Measurements from ENCODE around the gene AMD1.

Gene AMD1

DNA sequence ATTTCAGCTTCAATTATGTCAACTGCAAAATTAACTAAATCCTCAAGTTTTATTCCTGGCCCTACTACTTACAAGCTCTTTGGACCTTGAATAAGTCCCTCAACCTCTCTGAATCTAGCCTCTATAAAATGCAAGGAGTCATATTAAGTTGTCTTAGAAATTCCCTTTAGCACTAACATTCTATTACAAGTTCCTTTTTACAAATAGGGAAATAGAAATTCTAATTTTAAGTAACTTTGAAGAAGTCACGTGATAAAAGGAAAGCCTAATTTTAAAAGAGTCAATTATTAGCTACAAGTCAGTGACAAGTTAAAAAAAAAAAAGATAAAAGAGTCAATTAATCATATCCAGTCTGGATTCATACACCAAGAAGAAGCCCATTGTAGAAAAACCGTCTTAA lies 59.3 kb downstream of the AMD1 start:
- Histone ChIP-seq H3K36me3 (ENCODE audit: control insufficient read depth in 5 of 5, insufficient read depth in 5 of 5, low read length in 5 of 5) (no peaks in the 10 kb centered on the region), H3K9ac (ENCODE audit: low read length in 5 of 5) (no peak overlapping the region)

GRCh38 chr6:110934381-110934898 lies 59.9 kb downstream of the AMD1 start:
- Histone ChIP-seq H3K27me3 (ENCODE audit: control insufficient read depth in 5 of 5, insufficient read depth in 4 of 5, low read length in 5 of 5) (no peaks in the 10 kb centered on the region), H3K4me1 (ENCODE audit: control insufficient read depth in 5 of 5, insufficient read depth in 5 of 5, low read length in 5 of 5) (peaks cover 0 to 6% (median 0%) of the 10 kb centered on the region in 5 donors), H3K4me3 (ENCODE audit: low read depth in 1 of 5, low read length in 5 of 5) (no peak overlapping the region), H3K9ac (ENCODE audit: low read length in 5 of 5) (no peak overlapping the region), H3K27ac (ENCODE audit: low read depth, low read length) (no peak overlapping the region), H3K36me3 (ENCODE audit: control insufficient read depth in 5 of 5, insufficient read depth in 5 of 5, low read length in 5 of 5) (no peaks in the 10 kb centered on the region), H3K9me3 (ENCODE audit: control insufficient read depth in 5 of 5, low read length in 5 of 5) (no peaks in the 10 kb centered on the region)

More for the DNA sequence above, 59.3 kb downstream of the AMD1 start:
- no peak overlapping the region for H3K4me3 ChIP-seq (ENCODE audit: low read depth in 1 of 5, low read length in 5 of 5)
- H3K27me3 ChIP-seq (ENCODE audit: control insufficient read depth in 5 of 5, insufficient read depth in 4 of 5, low read length in 5 of 5), result no peaks in the 10 kb centered on the region
- H3K4me1 ChIP-seq (ENCODE audit: control insufficient read depth in 5 of 5, insufficient read depth in 5 of 5, low read length in 5 of 5), result peaks cover 0 to 6% (median 0%) of the 10 kb centered on the region in 5 donors
- no peaks in the 10 kb centered on the region for H3K9me3 ChIP-seq (ENCODE audit: control insufficient read depth in 5 of 5, low read length in 5 of 5)
- no peak overlapping the region for H3K27ac ChIP-seq (ENCODE audit: low read depth, low read length)

- H3K4me1 ChIP-seq (ENCODE audit: control insufficient read depth in 5 of 5, insufficient read depth in 5 of 5, low read length in 5 of 5), result peaks cover 0 to 6% (median 0%) of the 10 kb centered on the region in 5 donors
- no peaks in the 10 kb centered on the region for H3K9me3 ChIP-seq (ENCODE audit: control insufficient read depth in 5 of 5, low read length in 5 of 5)
- H3K9ac ChIP-seq (ENCODE audit: low read length in 5 of 5), result no peak overlapping the region
- no peak overlapping the region for H3K27ac ChIP-seq (ENCODE audit: low read depth, low read length)
- no peaks in the 10 kb centered on the region for H3K36me3 ChIP-seq (ENCODE audit: control insufficient read depth in 5 of 5, insufficient read depth in 5 of 5, low read length in 5 of 5)
- H3K27me3 ChIP-seq (ENCODE audit: control insufficient read depth in 5 of 5, insufficient read depth in 4 of 5, low read length in 5 of 5), result no peaks in the 10 kb centered on the region
- H3K4me3 ChIP-seq (ENCODE audit: low read depth in 1 of 5, low read length in 5 of 5), result no peak overlapping the region
These were observed 60.6 kb downstream of the AMD1 start for GRCh38 chr6:110935171-110935570.

- no peak overlapping the region for H3K27ac ChIP-seq (ENCODE audit: low read depth, low read length)
- H3K27me3 ChIP-seq (ENCODE audit: control insufficient read depth in 5 of 5, insufficient read depth in 4 of 5, low read length in 5 of 5), result no peaks in the 10 kb centered on the region
- no peak overlapping the region for H3K4me3 ChIP-seq (ENCODE audit: low read depth in 1 of 5, low read length in 5 of 5)
- no peaks in the 10 kb centered on the region for H3K9me3 ChIP-seq (ENCODE audit: control insufficient read depth in 5 of 5, low read length in 5 of 5)
- no peak overlapping the region for H3K9ac ChIP-seq (ENCODE audit: low read length in 5 of 5)
- H3K36me3 ChIP-seq (ENCODE audit: control insufficient read depth in 5 of 5, insufficient read depth in 5 of 5, low read length in 5 of 5), result no peaks in the 10 kb centered on the region
- H3K4me1 ChIP-seq (ENCODE audit: control insufficient read depth in 5 of 5, insufficient read depth in 5 of 5, low read length in 5 of 5), result peaks cover 0 to 6% (median 0%) of the 10 kb centered on the region in 5 donors
These were observed 63.6 kb downstream of the AMD1 start for GRCh38 chr6:110938171-110938570.

DNA sequence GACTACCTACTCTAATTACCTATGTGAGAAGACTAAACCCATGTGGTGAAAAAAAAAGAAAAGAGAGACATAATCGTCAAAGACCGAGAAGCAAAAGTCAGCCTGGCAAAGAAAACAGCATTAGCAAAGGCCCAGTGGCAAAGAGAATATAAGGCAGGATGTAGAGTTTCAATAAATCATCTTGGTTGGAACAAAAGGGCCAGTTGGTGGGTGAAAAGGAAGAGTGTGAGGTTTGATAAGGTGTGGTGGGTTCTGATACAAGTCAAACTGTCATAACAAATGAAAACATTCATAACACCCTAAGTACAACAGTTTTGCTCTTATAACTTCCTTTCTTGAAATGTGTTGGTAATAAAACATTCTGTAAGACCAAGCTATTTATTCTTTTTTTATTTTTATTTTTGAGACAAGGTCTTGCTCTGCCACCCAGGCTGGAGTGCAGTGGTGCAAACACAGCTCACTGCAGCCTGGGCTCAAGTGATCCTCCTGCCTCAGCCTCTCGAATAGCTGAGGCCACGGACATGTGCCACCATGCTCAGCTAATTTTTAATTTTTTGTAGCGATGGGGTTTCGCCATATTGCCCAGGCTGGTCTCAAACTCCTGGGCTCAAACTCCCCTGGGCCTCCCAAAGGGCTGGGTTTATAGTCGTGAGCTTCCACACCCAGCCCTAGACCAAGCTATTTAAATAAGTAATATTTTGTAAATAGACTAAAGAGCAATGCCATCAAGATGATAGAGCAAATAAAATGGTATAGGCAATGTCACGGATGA lies 65.0 kb downstream of the AMD1 start:
- no peaks in the 10 kb centered on the region for H3K27me3 ChIP-seq (ENCODE audit: control insufficient read depth in 5 of 5, insufficient read depth in 4 of 5, low read length in 5 of 5)
- H3K4me1 ChIP-seq (ENCODE audit: control insufficient read depth in 5 of 5, insufficient read depth in 5 of 5, low read length in 5 of 5), result no peaks in the 10 kb centered on the region
- no peak overlapping the region for H3K4me3 ChIP-seq (ENCODE audit: low read depth in 1 of 5, low read length in 5 of 5)
- H3K9me3 ChIP-seq (ENCODE audit: control insufficient read depth in 5 of 5, low read length in 5 of 5), result no peaks in the 10 kb centered on the region
- no peak overlapping the region for H3K9ac ChIP-seq (ENCODE audit: low read length in 5 of 5)
- no peak overlapping the region for H3K27ac ChIP-seq (ENCODE audit: low read depth, low read length)
- H3K36me3 ChIP-seq (ENCODE audit: control insufficient read depth in 5 of 5, insufficient read depth in 5 of 5, low read length in 5 of 5), result no peaks in the 10 kb centered on the region

GRCh38 chr6:110944681-110945151 lies 70.1 kb downstream of the AMD1 start:
- Histone ChIP-seq H3K4me3 (ENCODE audit: low read depth in 1 of 5, low read length in 5 of 5) (no peak overlapping the region), H3K27ac (ENCODE audit: low read depth, low read length) (no peak overlapping the region)

More at GRCh38 chr6:110944681-110945151, 70.1 kb downstream of the AMD1 start:
- H3K9me3 ChIP-seq (ENCODE audit: control insufficient read depth in 5 of 5, low read length in 5 of 5), result no peaks in the 10 kb centered on the region
- H3K9ac ChIP-seq (ENCODE audit: low read length in 5 of 5), result no peak overlapping the region
- H3K4me1 ChIP-seq (ENCODE audit: control insufficient read depth in 5 of 5, insufficient read depth in 5 of 5, low read length in 5 of 5), result peaks cover 0 to 4% (median 0%) of the 10 kb centered on the region in 5 donors
- no peaks in the 10 kb centered on the region for H3K36me3 ChIP-seq (ENCODE audit: control insufficient read depth in 5 of 5, insufficient read depth in 5 of 5, low read length in 5 of 5)
- H3K27me3 ChIP-seq (ENCODE audit: control insufficient read depth in 5 of 5, insufficient read depth in 4 of 5, low read length in 5 of 5), result no peaks in the 10 kb centered on the region
